GM12864 (cell line): ENCODE measurements around the gene CSK.

Experiments used
- DNase-seq: peaks from one replicate; pipeline ENCODE4 v3.0.0-alpha.2; 2011; ENCODE audit warnings: low read depth
- H3K4me3 ChIP-seq: 2 replicates; pipeline ENCODE4 v1.5.1; 2011; ENCODE audit warnings: mild to moderate bottlenecking, low read depth, low read length, control low read depth
- TF ChIP-seq, protein P1 (sequence below): IDR thresholded peaks from 2 replicates; pipeline ENCODE4 v1.5.1; 2011; ENCODE audit warnings: low read depth, mild to moderate bottlenecking, moderate library complexity, low read length, control low read depth, inconsistent platforms; ENCODE audit errors: missing control alignments

CSK gene

GRCh38 chr15:74826921-74827320, 45.0 kb downstream of the CSK start:
- no peak overlapping the region for H3K4me3 ChIP-seq
- TF ChIP-seq, protein P1, sequence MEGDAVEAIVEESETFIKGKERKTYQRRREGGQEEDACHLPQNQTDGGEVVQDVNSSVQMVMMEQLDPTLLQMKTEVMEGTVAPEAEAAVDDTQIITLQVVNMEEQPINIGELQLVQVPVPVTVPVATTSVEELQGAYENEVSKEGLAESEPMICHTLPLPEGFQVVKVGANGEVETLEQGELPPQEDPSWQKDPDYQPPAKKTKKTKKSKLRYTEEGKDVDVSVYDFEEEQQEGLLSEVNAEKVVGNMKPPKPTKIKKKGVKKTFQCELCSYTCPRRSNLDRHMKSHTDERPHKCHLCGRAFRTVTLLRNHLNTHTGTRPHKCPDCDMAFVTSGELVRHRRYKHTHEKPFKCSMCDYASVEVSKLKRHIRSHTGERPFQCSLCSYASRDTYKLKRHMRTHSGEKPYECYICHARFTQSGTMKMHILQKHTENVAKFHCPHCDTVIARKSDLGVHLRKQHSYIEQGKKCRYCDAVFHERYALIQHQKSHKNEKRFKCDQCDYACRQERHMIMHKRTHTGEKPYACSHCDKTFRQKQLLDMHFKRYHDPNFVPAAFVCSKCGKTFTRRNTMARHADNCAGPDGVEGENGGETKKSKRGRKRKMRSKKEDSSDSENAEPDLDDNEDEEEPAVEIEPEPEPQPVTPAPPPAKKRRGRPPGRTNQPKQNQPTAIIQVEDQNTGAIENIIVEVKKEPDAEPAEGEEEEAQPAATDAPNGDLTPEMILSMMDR: no peak
- DNase-seq: no peak

- DNase-seq: no peak
- TF ChIP-seq, protein P1: no peak
- no peak overlapping the region for H3K4me3 ChIP-seq
Measured at GRCh38 chr15:74827614-74828013, 45.7 kb downstream of the CSK start.

DNA sequence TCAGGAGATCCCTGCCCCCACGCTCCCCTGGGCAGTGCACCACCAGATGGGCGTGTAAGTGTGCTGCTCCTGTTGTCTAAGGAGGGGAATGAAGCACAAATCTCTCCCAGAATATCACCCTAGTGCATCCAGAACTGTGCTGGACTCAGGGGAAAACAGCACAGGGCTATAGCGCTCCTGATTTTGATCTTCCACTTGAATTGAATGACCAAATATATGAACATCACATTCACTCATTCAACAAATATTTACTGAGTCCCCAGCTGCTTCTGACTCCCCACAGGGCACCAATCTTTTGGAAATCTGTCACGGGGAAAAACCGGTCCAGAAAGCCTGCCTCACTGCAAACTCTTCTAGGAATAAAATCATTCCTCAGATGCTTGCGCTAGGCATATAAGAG, 47.0 kb downstream of the CSK start:
- H3K4me3 ChIP-seq: no peak overlapping the region
- TF ChIP-seq, protein P1: no peak
- no peak for DNase-seq

GRCh38 chr15:74829486-74829885, 47.6 kb downstream of the CSK start:
- TF ChIP-seq, protein P1: no peak
- DNase-seq: no peak

GRCh38 chr15:74829991-74830390, 48.1 kb downstream of the CSK start:
- H3K4me3 ChIP-seq: no peak overlapping the region
- TF ChIP-seq, protein P1: no peak
- DNase-seq: no peak

More at GRCh38 chr15:74829486-74829885, 47.6 kb downstream of the CSK start:
- H3K4me3 ChIP-seq: no peak overlapping the region

- H3K4me3 ChIP-seq: no peak overlapping the region
- TF ChIP-seq, protein P1: no peak
- no peak for DNase-seq
Measured at GRCh38 chr15:74830868-74831267, 49.0 kb downstream of the CSK start.

DNA sequence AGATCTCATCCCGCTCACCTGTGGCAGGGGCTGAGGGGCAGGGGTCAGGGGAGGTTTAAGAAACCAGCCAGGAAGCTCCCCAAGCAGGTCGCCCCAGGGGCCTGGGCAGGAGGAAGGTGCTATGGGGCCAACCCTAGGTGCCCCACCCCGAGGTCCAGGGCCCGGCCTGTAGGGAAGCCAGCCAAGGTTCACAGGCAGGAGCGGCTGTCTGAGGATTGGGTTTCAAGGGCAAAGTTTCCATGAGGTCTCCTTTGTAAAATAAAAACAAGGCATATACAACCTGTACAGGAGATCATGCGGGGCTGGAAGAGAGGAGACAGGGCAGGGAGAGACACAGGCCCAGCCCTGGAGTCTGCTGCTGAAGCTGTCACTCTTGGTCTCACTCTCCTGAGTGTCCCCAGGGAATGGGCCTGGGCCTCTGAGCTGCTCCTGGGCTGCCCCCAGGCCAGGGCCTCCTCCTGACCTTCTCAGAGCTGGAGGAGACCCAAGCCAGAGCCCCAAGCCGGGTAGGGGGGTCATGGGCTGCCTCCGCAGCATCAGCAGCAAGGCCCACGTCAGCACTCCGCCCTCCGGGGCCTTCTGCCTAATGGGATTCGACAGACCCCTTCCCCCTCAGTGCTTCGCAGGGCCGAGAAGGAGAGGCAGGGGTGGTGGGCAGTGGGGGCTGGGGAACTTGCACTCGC, 50.1 kb downstream of the CSK start:
- TF ChIP-seq, protein P1: no peak
- H3K4me3 ChIP-seq: no peak overlapping the region
- no peak for DNase-seq
